HG03097 (cell line): ENCODE measurements around the gene DCTN3.

Experiments
- ATAC-seq: cut with Tn5 transposase; IDR thresholded peaks from one replicate; pipeline ENCODE4 v1.9.1; 2021; ENCODE audit not compliant: unreplicated experiment, low FRiP score

DCTN3 gene

DNA sequence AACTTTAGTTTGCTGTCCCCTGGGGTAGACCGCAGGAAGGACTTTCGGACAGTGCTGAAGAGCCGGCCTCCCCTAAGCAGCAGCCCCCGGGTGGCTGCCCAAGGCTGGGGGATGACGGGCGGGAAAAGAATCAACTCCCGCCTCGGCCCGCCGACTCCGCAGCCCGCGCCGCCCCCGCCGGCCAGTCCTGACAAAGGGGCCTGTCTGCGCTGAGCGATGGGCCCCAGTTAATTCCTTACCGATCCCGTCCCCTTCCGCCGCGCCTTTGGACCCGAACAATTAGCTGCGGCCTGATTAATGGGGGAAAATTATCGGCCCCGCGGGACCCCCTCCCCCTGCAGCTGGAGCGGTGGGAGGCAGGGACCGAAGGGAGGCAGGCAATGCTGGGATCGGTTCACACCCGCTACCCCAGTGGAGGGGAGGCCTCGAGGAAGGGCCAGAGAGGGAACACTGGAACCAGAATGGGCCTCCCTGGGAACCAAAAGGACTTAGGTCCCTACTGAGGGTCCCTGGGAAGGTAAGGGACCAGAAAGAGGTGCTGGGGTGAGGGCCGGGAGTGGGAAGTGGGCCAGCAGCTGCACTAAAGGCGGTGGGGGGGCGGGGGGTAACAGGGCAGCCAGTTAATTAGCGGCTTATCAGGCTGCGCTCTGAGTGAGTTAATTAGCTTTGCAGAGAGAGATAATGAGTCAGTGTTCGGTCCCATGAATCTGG, 4.3 kb upstream of the DCTN3 start:
- ATAC-seq: no peak

DNA sequence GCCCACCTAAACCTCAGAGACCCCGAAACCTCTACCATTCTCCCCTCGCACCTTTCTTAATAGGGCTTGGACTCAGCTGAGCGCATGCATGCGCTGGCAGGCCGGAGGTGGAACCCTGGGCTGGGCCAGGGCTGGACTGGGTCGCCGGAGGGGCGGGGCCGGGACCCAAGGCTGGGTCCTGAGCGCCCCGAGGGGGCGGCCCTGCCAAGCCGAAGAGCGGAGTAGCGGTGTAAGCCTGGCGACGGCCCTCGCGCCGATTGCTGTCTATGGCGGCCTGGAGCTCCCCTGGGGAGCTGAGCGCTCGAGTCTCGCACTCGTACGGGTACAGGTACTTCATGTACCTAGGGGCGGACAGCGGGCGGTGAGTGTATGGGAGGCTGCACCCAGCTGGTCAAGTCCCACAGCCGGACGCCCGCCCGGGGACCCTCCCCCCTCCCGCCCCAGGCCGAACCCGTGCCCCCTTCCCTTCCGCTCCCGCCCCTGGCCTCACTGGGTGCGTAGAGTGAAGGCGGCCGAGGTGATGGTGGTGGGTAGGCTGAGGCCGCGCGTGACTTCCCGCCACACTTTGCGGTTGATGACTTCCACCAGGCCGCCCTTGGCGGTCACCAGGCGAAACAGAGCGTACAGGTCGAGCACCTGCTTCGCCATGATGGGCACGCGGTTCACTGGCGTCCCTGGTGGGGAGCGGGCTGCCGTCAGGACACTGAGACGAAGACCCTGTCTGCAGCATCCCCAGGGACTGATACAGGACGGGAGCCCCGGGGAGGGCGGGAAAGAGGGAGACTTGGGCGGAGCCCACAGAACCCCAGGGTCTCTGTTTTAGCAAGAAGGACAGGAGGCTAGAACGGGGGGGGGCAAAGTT, 3.3 kb upstream of the DCTN3 start:
- no peak for ATAC-seq

DNA sequence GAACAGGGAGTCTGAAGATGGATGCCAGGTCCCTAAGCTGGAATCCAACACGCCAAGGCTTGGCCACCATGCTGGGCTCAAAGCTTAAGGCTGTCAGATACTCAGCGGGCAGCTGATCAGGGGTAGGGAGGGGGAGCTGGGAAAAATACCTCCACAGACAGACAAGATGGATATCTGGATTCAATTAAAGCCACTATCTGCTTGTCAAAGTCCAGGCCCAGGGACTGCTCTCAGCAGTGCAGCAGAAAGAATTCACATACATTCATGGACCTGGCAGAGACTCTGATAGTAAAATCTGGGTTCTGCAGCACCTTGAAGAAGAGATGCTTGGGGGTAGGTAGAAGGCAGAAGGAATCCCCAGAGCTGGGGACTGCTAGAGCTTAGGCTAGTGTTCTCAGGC, 5.2 kb downstream of the DCTN3 start:
- no peak for ATAC-seq

DNA sequence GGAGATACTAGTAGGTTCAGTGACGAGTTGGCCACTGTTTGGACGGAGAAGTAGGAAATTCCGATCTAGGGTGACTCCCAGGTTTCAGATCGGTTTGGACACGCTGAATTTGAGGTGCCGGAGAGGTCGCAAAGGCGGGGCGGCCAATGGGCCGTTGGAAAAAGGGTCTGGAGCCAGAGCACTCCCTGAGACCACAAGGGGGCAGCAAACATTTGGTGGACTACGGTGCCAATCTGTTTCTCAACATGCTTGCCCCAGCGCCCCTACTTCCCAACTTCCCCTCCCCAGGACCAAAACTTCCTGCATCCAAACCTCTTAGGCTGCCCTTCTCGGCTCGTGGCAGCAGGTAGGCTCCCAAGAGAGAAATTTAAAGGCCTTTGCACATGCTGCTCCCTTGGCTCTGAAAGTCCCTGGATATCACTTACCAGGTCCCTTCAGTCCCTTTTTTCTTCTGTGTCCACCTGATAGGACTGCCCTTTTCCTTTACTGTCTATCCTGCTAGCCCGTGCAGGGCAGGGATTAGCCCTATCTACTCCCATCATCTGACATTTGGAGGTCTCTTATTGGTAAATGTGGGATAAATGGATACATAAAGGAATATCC, 7.4 kb downstream of the DCTN3 start:
- ATAC-seq: no peak

DNA sequence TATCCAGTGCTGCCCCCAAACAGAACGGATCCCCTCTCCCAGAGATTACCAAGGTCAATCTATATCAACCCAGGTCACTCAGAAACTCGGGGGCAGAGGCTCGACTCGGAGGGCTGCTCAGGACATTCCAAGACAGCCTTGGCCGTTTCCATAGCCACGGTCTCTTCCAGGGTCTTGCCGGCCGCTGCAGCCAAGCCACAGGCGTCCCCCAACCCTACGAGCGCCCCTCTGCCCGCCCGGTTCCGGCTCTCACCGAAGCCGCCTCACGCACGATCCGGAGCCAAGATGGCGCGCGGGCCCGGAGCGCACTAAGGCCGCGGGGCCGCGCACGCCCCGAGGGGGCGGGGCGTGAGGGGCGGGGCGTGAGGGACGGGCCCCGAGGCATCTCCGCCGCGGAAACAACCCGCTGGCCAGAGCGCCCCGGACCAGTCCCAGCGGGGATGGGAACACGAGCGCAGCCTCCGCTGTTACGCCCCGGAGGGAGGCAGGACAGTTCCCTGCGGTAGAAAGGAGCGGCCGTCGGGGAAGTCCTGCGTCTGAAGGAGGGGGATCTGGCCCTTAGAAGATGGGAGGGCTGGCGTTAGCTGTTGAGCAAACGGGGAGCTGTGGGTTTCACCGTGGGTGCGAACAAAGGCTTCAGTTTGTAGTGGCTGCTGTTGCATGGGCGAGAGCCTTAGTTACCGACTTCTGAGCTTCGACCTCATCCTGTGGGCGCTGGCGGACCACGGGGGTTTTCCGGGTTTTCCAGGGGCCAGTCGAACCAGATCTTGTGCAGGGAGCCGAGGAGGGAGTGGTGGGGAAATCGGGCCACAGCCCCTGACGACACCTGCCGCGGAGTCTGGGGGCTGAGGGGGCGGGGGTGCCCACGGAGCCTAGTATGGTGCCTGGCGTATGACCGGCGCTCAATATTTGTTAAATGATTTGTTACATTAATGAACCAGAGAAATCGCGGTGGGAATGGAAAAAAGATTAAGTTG, 8.2 kb downstream of the DCTN3 start, which contains the start of gene RPP25L:
Gene RPP25L, minus strand, starts transcription at position 287 of the 977 bp plus-strand sequence. CDS start 801 bp downstream, outside the sequence.
- peak; percentile 67 for ATAC-seq

DNA sequence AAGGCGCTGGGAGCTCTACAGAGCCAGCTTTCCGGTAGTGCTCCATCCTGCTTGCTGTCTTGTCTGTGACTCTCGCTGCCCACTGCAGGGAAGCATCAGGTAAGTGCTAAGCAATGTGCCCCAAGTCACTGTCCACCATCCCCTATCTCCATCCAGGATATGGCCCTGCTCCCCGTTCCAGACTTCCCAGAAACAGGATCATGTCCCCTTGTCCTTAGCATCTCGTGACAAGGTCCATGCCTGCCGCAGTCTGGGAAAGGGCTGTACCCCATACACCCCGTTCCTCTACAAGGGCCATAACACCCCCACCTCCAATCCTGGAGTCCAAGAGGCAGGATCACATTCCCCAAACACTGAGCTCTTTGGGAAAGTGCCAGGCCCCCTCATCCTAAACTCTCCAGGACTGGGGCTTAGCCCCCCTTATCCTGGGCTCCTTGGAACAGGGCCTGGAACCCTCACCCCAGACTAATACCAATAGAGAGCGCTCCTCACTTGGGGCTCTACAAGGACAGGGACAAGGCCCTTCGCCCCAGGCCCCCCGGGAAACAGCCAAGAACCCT, 9.0 kb downstream of the DCTN3 start:
- no peak for ATAC-seq

- no peak for ATAC-seq
Observed at GRCh38 chr9:34610434-34611206, 9.7 kb downstream of the DCTN3 start.

GRCh38 chr9:34607331-34607730, 13.0 kb downstream of the DCTN3 start:
- ATAC-seq: no peak

- ATAC-seq: no peak
Observed at GRCh38 chr9:34606905-34607304, 13.4 kb downstream of the DCTN3 start.

DNA sequence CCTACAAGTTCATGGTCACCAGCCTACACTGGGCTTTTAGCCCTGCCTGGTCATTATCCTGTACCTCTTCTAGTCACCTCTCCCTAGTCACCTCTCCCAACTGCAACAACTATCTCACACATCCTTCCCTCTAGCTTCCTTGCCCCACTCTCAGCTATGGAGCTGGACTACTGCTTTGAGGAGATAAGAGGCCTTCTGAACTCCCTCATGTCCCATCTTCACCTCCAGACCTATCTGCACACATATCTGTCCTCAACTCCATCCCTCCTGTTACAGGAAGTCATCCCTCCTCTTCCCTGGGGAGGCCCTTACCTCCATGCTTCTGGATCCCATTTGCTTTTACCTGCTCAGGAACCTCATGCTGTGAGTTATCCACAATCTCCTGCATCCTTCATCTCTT, 14.1 kb downstream of the DCTN3 start:
- ATAC-seq: no peak

DNA sequence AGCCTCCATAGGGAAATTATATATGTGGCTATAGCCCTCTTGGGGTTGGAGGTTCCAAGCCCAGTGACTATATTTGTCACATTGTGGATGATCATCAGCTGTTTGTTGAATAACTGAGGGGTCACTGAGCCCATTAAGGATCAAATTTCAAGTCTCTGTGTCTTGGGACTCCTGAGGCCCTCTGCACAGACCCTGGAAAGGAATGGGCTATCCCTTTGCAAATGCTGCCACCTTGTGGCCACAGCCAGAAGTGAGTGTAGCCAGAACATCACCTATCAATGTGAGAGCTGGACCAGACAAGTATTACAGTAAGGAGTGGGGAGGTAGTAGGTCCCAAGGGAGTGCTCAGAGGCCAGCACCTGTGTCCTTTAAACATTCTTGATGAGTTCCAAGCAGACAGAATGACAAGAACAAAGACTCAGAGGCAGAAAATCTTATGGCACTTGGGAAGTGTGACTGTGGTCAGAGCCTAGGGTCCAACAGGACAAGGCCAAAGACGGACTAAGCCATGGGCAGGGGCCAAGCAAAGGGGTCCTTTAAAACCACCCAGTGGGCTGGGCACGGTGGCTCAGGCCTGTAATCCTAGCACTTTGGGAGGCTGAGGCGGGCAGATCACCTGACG, 16.6 kb downstream of the DCTN3 start:
- no peak for ATAC-seq

DNA sequence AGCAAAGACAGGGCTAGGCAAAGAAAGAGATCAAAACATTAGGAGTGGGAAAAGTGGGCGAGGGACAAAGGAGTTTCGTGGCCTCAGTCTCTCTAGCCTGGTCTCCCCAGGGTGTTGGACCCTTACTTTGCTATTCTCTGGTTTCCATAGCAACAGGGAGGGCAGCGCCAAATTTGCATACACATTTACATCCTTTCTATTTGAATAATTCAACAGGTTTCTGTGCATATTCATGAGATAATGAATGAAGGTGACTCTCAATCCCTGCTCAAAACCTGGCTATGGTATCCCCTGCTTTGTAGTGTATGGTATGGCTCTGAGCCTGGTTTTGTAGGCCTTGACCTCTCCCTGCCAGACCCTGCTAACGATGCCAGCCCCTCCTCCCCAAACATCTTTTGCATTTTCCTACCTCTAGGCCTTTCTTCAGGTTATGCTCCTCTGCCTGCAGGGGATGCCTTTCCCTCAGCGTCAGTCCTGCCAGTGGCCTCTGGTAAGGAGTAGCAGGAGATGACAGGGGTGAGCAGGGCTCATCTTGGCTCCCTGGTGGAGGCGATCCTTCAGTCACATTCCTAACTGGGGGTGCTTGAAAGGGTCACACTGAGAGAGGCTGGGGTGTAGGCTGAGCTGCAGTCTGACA, 18.2 kb downstream of the DCTN3 start:
- no peak for ATAC-seq

DNA sequence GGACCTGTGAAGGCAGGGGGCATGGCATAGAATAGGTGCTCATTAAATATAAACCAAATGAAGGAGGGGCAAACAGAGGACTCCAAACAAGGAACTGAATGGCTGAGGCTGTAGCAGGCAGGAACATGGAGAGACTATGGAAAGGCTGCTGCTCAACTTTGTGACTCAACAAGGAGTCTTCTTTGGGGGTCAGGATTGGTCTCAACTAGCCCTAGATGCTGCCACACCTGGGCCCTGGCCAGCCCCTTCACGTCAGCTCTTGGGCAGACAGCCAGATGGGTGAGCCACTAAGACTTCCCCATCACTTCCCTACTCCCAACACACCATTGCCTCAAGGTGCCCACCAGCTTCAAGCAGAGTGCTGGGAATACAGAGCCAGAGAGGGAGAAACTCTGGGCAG, 19.4 kb downstream of the DCTN3 start:
- ATAC-seq: no peak

- ATAC-seq: no peak
Observed at GRCh38 chr9:34599546-34599945, 20.7 kb downstream of the DCTN3 start.

- ATAC-seq: no peak
Observed at GRCh38 chr9:34594177-34594576, 26.1 kb downstream of the DCTN3 start.

GRCh38 chr9:34592895-34593601, 27.2 kb downstream of the DCTN3 start:
- ATAC-seq: no peak

DNA sequence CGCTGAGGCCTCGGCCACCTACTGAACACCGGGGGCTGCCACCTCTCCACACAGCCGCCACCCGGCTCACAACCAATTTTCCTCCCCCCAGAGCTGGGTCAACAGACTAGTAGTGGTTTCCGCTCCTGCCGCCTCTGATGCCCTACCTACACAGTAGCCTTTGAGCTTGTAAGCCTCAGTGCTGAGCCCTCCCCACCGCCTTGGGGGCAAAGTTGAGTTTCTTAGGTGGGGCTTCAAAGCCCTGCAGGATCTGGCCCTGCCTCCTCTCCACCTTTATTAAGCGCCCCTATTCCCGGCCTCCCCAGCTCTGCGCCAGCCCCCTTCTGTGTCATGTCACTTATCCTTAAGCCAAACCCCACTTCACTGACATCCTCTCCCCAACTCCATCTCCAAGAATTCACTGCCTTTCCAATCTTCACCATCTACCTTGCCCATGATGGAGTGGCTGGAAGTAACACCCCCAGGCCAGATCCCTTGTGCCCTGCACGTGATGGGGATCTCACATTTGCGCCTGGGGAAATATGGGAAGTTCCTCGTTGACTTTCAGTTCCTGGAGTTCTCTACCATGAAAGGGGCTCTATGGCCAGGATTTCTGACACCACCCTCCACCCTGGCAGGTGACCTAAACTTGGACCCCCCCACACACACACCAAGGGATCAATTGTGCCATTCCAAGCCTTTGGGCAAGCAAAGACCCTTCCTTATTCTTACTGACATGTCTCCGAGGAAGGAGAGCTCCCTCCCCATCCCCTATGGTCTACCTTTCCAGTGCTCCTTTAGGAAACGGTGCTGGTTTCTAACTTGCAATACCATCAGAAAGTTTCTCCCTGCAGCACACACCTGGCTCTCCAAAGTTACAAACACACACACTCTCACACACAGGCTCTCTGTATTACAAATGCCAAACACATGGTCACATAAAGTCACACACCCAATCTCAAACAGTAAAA, 28.1 kb downstream of the DCTN3 start:
- ATAC-seq: no peak
